CD4-positive, alpha-beta T cell treated with Interleukin-15 for 1 hour (primary cell): Measurements from ENCODE around the gene CACNA1C.
"Not testable (repeated sequence)": the region's sequence is repeated elsewhere in the genome, so short reads cannot be mapped to it uniquely, and the experiment has no call there.

ENCODE experiments used
- DNase-seq: peaks from one replicate; pipeline ENCODE4 v3.0.0-alpha.2; 2020

Gene CACNA1C

DNA sequence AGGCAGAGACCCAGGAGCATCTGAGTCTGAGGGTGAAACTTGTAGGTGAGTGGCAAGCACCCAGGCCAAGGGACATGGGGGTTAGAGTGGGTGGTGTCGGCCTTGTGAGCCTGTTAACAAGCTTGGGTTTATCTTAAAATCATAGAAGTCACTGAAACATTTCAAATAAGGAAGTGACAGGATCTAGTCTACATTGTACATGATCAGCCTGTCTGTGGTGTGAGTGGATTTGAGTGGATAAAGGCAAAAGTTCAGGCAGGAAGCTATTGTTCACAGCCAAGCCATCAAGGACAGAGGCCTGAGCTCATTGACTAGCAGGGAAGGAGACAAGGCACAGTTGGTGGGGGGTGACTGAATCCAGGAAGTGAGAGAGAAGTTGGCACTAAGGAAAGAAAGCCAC, 682.6 kb downstream of the CACNA1C start:
- DNase-seq, result no peak

DNA sequence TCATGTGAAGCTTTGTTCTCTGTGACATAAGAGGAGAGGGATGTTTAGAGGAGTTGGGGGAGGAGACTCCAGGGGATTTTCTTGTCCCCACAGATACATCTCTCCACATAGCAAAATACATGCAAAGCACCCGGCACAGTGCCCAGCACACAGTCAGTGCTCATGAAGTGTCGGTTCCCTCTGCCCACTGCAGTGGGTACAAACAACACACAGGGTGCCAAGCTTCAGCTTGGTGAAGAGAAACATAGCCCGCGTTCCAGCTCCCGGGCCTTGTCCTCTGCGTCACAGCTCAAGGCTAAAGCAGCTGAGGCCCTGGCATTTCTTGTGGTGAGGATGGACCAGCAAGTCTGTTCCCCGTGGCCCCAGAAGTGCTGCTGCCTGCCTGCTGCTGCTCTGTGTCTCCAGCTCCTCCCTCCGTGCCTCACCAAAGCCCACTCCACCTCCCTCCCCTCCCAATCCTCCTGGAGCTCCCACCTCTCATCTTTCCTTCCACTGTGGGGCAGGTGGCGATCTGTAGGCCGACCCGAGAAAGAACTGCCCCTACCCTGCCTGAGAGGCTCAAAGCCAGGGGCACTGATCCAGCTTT, 685.0 kb downstream of the CACNA1C start:
- no peak for DNase-seq

DNA sequence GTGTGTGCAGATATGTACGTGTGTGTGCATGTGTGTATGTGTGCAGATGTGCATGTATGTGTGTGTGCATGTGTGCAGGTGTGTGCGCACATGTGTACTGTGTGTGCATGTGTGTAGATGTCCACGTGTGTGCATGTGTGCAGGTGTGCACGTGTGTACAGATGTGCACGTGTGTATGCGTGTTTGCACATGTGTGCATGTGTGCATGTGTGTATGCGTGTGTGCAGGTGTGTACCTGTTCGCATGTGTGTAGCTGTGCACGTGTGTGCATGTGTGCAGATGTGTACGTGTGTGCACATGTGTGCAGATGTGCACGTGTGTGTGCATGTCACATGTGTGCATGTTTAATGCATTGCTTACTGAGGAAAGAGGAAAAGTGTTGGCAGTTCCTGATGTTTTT, 686.3 kb downstream of the CACNA1C start:
- DNase-seq, result no peak

DNA sequence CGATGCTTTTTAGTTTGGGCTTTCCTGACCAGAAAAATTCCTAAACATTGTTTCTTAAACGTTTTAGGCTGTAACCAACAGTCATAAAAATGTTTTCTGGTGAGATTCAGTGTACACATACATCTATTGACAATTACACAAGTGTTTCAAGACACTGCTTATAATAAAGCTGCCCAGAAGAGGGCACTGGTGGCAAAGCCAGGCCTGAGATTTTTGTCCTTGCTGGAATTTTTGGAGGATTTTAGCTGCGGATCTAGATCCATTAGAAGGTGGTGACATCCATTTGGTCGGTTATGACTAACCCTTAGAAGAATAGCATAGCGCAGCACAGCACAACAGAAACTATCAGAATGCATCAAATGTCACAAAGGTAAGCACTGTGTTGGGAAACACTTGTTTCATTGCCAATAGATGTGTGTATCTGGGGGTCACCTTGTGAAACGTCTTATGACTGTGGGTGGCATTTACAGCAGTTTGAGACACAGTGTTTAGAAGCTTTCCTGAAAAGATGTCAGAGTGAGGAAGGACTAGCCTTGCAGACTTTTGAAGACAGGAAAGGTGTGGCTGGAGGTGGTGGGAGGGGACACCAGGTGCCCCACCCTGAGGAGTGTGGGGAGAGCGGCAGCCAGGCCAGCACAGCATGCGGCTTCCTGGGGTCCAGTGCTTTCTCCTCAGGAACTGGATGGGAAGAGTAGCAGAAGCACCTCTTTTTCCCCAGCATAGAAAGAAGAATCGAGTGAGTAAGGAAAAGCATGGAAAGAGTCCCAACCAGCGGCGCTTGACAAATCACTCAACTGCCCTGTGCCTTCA, 687.2 kb downstream of the CACNA1C start:
- DNase-seq, result no peak

DNA sequence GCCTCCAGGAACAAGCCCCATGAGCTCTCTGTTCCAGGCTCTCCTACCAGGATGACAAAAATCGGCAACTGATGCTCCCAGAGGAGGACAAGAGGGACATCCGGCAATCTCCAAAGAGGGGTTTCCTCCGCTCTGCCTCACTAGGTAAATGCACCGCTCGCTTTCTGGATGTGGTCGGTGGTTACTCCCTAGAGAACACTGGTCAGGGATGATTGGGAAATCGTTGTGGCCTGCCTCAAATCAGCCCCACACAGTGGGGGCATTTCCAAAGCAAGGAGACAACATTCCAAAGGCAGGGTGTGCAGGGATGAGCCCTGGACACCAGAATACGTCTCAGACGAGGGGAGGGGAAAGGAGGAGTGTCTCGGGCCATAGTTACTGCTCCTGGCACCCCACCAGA, 689.2 kb downstream of the CACNA1C start:
- not testable (repeated sequence) for DNase-seq

DNA sequence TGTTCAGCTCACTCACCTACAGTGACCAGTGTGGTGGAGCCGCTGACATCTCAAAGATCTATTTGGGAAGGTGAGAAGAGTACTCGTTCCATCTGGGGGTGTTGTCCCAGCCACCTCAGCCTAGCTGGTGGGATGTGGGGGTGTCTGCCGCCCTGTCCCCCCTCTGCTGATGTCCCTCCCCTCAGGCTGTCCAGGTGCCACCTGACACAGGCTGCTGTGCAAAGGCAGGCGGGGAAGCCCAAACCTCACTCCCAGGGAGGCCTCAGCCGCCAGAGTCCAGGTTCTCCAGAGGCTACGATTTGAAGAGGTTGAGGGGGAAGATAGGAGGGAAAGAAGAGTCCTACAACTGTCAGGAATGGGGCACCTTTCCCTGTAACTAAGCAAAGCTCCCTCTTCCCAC, 690.7 kb downstream of the CACNA1C start:
- DNase-seq, result no peak

DNA sequence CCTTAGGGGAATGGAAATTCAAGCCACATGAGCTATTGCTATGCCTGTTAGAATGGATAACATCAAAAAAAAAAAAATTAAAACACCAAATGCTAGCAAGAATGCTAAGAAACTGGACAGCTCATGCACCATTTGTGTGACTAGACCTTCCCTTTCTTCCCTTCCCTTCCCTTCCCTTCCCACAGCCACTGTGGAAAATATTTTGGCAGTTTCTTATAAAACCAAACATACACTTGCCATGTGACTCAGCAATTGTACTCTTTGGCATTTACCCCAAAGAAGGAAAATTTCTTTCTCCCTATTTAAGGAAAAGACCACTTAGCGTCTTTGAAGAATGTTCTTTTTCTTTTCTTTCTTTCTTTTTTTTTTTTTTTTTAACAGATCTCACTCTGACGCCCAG, 692.9 kb downstream of the CACNA1C start:
- DNase-seq, result no peak
